ENCODE results near the gene LCAT. TPM values are rescaled to one million over a fixed set of nuclear protein-coding genes. Genes with fewer than 3 reads are reported as not detected.
A peak's percentile ranks its signal among the peaks of the same experiment; 100 is the strongest.

Gene LCAT
- total and polyA plus RNA-seq, 9 of the 15 experiments (the other 6 are each of a cell fraction or from before 2014, with no cell fraction given) = 0.46 to 21.0 (median 5.0) TPM

GRCh38 chr16:67892899-67893742 lies 50.8 kb downstream of the LCAT start, which contains the start of gene PSKH1 (continued):
- TF ChIP-seq YY1 (IDR thresholded peaks at IDR 0.05; ENCODE audit: borderline replicate concordance in 1 of 3, control insufficient read depth in 1 of 3, extremely low read depth in 1 of 3, insufficient read depth in 3 of 3, insufficient read length in 1 of 3, insufficient replicate concordance in 2 of 3, low read depth in 1 of 3, low read length in 2 of 3) (peak; percentile 58 to 95 (median 95)), RB1 (IDR thresholded peaks at IDR 0.05; ENCODE audit: low read depth) (peak; percentile 80), CLOCK (CRISPR knock-in tag; IDR thresholded peaks at IDR 0.05; ENCODE audit: borderline replicate concordance) (no peak), RBM25 (IDR thresholded peaks at IDR 0.05; ENCODE audit: low read depth, low read length, severe bottlenecking) (peak; percentile 19), NFE2L1 (tag; IDR thresholded peaks at IDR 0.05; ENCODE audit: borderline replicate concordance, low read depth) (no peak), WHSC1 (IDR thresholded peaks at IDR 0.05; ENCODE audit: low read length) (no peak), FOXK2 (conservative IDR thresholded peaks at IDR 0.05 in 1 of 2, IDR thresholded peaks at IDR 0.05 in 1 of 2; ENCODE audit: low read depth in 2 of 2) (peak in 1 of 2 experiments; percentile 13; a peak in 2 of 4 replicates), ZNF830 (CRISPR knock-in tag; IDR thresholded peaks at IDR 0.05) (0 out of 2 replicates have a peak, but pooled peaks have one; percentile 15), RBFOX2 (IDR thresholded peaks at IDR 0.05; ENCODE audit: low read depth, low read length) (peak; percentile 86), MEF2A (IDR thresholded peaks at IDR 0.05; ENCODE audit: control insufficient read depth, low read depth, low read length) (no peak), FOXA3 (CRISPR knock-in tag; conservative IDR thresholded peaks at IDR 0.05 in 1 of 2, IDR thresholded peaks at IDR 0.05 in 1 of 2) (peak in 1 of 2 experiments; percentile 67; a peak in 1 of 4 replicates), POLR2G (IDR thresholded peaks at IDR 0.05; ENCODE audit: low read depth, low read length) (peak; percentile 93), MAX (CRISPR knock-in tag; IDR thresholded peaks at IDR 0.05) (peak; percentile 48; the same call in 1 of the 2 replicates)
- TF ChIP-seq, protein P1, sequence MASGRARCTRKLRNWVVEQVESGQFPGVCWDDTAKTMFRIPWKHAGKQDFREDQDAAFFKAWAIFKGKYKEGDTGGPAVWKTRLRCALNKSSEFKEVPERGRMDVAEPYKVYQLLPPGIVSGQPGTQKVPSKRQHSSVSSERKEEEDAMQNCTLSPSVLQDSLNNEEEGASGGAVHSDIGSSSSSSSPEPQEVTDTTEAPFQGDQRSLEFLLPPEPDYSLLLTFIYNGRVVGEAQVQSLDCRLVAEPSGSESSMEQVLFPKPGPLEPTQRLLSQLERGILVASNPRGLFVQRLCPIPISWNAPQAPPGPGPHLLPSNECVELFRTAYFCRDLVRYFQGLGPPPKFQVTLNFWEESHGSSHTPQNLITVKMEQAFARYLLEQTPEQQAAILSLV (tag; IDR thresholded peaks at IDR 0.05) = no peak
- TF ChIP-seq, protein P2, sequence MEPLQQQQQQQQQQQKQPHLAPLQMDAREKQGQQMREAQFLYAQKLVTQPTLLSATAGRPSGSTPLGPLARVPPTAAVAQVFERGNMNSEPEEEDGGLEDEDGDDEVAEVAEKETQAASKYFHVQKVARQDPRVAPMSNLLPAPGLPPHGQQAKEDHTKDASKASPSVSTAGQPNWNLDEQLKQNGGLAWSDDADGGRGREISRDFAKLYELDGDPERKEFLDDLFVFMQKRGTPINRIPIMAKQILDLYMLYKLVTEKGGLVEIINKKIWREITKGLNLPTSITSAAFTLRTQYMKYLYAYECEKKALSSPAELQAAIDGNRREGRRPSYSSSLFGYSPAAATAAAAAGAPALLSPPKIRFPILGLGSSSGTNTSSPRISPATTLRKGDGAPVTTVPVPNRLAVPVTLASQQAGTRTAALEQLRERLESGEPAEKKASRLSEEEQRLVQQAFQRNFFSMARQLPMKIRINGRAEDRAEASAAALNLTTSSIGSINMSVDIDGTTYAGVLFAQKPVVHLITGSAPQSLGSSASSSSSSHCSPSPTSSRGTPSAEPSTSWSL (CRISPR knock-in tag; IDR thresholded peaks at IDR 0.05; ENCODE audit: borderline replicate concordance) = no peak
